Measurements from ENCODE around the gene RPL29. TPM values are rescaled to one million over a fixed set of nuclear protein-coding genes. Genes with fewer than 3 reads are reported as not detected.

The RPL29 gene
- total RNA-seq, 2 donors from 2014 or later: 1,051 to 1,273 TPM

DNA sequence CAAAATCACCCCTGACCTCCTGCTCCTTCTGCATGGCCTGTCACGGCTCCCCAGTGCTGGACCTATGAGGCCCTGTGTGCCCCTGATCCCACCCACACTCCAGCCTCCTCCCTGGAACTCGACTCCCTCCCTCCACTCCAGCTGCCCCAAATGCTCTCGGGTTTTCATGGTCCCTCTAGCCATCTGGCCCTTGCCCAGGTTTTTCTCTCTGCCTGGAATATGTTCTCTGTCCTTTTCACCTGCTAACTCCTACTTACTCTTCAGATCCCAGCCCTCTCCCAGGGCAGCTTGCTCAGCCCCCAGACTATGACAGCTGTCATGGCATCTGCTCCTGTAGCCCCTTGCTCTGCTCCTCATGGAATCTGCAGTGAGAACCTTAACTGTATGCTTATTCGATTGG is 30.3 kb upstream of the RPL29 start:
- Histone ChIP-seq H3K27me3 (no peaks in the 10 kb centered on the region), H3K27ac (no peak overlapping the region), H3K4me3 (no peak overlapping the region), H3K9me3 (no peaks in the 10 kb centered on the region), H3K9ac (ENCODE audit: low read depth in 2 of 2, low read length in 2 of 2) (no peak overlapping the region), H3K4me1 (no peaks in the 10 kb centered on the region), H3K36me3 (no peaks in the 10 kb centered on the region)
- intact Hi-C loops (cut with DNase I): no loop called here
- TF ChIP-seq CTCF (IDR thresholded peaks at IDR 0.05): no peak
- no peak for DNase-seq

GRCh38 chr3:52025453-52025852 is 29.8 kb upstream of the RPL29 start:
- no peak overlapping the region for H3K9ac ChIP-seq (ENCODE audit: low read depth in 2 of 2, low read length in 2 of 2)
- H3K9me3 ChIP-seq: no peaks in the 10 kb centered on the region
- DNase-seq: no peak
- intact Hi-C loops (cut with DNase I): no loop called here
- no peak overlapping the region for H3K4me3 ChIP-seq
- no peaks in the 10 kb centered on the region for H3K4me1 ChIP-seq
- H3K27ac ChIP-seq: no peak overlapping the region
- H3K27me3 ChIP-seq: no peaks in the 10 kb centered on the region
- H3K36me3 ChIP-seq: no peaks in the 10 kb centered on the region
- TF ChIP-seq CTCF (IDR thresholded peaks at IDR 0.05): no peak

- Histone ChIP-seq H3K4me3 (no peak overlapping the region), H3K27ac (no peak overlapping the region), H3K9ac (ENCODE audit: low read depth in 2 of 2, low read length in 2 of 2) (no peak overlapping the region), H3K27me3 (no peaks in the 10 kb centered on the region), H3K9me3 (no peaks in the 10 kb centered on the region), H3K4me1 (no peaks in the 10 kb centered on the region), H3K36me3 (no peaks in the 10 kb centered on the region)
- TF ChIP-seq CTCF (IDR thresholded peaks at IDR 0.05): no peak
- no peak for DNase-seq
- intact Hi-C loops (cut with DNase I): no loop called here
These were observed 29.2 kb upstream of the RPL29 start for GRCh38 chr3:52024765-52025452.

- Histone ChIP-seq H3K9me3 (no peaks in the 10 kb centered on the region), H3K27ac (no peak overlapping the region), H3K27me3 (no peaks in the 10 kb centered on the region), H3K4me3 (no peak overlapping the region), H3K36me3 (no peaks in the 10 kb centered on the region), H3K9ac (ENCODE audit: low read depth in 2 of 2, low read length in 2 of 2) (no peak overlapping the region), H3K4me1 (no peaks in the 10 kb centered on the region)
- TF ChIP-seq CTCF (IDR thresholded peaks at IDR 0.05): no peak
- no peak for DNase-seq
- intact Hi-C loops (cut with DNase I): no loop called here
These were observed 28.4 kb upstream of the RPL29 start for GRCh38 chr3:52023860-52024764.

DNA sequence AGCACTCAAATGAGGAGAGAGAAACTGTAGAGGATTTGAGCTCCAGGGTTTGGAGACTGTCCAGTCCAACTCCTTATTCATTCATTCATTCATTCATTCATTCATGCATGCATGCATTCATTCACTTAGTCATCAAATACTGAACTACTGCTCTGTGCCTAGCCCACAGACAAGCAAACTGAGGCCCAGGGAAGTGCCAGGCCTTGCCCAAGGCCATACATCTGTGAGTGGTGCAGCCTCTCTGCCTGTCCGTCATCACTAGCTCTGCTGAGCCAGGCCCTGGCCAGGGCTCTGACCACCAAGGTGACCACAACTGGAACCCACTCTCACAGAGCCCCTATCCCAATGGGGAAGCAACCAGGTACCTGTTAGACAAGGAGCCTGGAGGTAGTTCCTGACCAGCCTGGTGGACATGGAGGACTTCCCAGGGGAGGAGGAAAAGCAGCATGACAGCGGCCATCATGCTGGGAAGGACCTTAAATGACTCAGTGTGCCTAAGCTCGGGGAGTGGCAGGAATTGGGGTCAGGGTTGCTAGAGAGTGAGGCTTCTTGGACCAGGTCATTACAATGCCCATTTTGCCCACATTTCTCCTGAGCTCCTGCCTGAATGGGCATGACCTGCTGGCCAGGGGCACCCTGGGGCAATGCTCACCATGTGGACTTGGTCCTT is 27.5 kb upstream of the RPL29 start:
- Histone ChIP-seq H3K27me3 (no peaks in the 10 kb centered on the region), H3K4me3 (no peak overlapping the region), H3K36me3 (no peaks in the 10 kb centered on the region), H3K27ac (no peak overlapping the region), H3K9me3 (no peaks in the 10 kb centered on the region), H3K4me1 (no peaks in the 10 kb centered on the region), H3K9ac (ENCODE audit: low read depth in 2 of 2, low read length in 2 of 2) (no peak overlapping the region)
- DNase-seq: no peak
- intact Hi-C loops (cut with DNase I): no loop called here
- TF ChIP-seq CTCF (IDR thresholded peaks at IDR 0.05): no peak

All from colonic mucosa (tissue), 4 donors.